NCI-H2171 (cell line): ENCODE measurements around the gene CRYBG1.
A peak's percentile ranks its signal among the peaks of the same experiment; 100 is the strongest.

Experiments
- DNase-seq: peaks from one replicate; lab custom pipeline; 2025; lab: John Stamatoyannopoulos, UW

CRYBG1 gene

DNA sequence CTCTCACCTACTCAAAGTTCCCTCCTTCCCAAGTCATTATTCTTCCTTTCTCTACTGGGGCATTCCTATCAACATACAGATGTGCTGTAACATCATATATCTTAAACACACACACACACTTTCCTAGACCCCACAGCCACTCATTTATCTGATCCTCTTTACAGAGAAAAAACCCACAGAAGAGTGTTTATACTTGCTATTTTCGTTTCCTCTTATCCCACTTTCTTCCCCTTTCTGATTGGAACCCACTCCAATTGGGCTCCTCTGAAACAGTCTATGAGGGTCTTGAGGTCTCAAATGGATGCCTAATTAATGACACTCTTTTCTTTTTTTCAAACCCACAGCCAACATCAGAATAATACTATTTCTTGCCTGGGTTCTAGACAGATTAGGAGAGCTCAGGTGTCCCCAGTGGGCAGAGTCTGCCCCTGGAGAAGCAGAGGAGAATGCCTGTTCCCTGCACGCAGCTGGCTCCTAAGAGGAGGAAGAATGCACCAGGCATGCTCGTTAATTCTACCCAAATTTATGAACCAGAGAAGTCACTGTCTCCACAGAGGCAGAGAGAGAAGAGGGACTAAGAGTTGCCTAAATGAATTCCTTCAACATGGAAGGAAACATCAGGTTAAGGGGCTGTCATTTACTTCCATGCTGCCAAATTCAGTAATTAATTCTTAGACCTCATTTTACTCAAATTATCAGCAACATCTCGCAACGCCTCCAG is 65.9 kb downstream of the CRYBG1 start:
- DNase-seq = no peak

DNA sequence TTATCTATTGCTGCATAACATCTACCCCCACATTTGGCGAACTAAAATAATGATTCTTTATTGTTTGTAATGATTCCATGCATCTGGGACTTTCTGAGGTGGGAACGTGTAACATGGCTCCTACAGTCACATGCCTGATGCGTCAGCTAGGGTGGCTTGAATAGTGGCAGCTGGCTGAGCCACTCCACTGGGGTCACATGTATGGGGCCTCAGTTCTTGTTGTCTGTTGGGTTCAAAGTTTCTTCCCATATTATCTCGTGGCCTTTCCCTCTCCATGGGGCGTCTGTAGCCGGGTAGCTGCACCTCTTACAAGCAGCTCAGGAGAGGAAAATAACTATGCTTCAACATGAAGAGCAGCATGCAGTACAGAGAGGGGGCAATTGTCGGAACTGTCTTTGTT is 69.9 kb downstream of the CRYBG1 start:
- no peak for DNase-seq

DNA sequence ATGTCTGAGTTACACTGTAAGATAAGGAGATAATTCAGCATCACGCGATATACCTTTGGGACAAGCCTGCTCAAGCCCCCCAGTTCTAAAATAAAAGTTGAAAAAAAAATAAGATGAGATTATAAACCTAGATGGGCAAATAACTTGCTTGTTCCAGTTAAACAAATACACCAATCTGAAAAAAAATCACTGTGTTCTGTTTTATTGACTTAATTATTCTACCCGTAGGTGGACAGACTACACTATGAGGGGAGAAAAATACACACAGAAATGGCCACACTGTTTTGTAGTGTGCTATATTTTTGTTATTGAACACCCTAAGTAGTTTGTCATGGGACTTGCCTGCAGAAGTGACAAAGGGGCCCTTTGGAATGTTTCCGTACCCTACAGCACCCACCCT is 70.9 kb downstream of the CRYBG1 start:
- no peak for DNase-seq

DNA sequence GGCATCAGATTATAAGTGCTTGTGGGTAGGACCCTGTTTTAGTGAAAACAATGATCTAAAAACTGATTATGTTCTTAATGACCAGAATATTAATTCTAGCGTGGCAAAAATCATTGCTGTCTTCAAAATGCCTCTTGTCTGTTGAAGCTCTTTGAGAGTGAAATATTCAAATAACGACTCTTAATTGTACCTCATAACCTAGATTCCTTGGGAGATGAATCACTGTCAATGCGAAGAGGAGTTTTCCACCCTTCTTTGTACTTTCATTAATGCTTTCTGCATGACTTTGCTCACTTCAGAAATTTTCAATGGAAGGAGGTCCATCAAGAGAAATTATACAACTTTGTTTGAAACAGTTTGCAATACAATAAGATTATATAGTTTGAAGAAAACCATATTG is 71.5 kb downstream of the CRYBG1 start:
- DNase-seq = no peak

DNA sequence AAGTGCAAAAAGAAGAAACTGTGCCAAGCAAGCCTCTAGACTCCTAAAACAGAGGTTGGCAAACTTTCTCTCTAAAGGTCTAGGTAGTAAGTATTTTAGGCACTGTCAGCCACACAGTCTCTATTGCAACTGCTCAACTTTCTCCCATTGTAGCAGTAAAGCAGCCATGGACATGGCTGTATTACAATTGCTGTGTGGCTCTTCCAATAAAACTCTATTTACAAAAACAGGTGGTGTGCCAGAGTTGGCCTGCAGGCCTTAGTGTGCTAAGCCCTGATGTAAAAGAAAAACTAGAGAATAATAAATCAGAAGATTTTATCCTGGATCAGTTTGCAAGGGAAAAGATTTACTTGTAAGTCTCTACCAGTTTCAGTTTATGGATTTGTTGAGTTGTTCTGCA is 74.0 kb downstream of the CRYBG1 start:
- no peak for DNase-seq

DNA sequence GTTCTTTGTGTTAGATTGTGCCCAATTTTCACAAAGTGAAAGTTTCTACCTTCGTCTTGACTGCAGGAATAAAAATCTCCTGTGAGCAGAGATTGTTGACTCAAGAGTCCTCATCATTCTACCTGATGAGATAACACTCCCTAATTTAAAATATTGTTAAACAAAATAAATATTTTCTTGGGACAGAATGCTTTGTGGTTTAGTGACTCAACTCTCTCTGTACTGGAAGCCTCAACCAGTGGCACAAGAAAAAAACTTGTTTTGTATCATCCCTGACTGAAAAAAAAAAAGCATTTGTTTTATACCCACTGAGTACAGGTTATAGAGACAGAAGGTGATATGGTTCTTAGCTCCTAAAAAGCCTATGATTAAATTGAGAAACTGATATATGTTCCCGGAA is 78.9 kb downstream of the CRYBG1 start:
- no peak for DNase-seq

DNA sequence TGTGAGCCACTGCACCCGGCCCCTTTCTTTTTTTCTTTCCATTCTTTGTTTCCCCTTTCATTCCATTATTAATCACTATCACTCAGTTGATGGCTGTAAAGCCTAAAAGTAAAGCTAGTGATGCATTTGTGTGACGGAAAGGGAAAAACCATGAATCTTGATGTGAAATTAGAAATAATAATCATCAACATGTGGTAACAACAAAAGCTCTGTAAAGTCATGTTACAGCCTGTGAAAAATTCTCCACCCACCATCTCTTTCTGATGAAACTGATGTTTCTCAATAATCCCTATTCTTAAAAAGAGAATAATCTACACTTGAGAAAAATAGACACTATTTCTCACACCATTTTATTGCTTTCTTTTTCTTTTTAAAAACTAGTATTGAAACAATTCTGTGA is 80.0 kb downstream of the CRYBG1 start:
- DNase-seq = no peak

DNA sequence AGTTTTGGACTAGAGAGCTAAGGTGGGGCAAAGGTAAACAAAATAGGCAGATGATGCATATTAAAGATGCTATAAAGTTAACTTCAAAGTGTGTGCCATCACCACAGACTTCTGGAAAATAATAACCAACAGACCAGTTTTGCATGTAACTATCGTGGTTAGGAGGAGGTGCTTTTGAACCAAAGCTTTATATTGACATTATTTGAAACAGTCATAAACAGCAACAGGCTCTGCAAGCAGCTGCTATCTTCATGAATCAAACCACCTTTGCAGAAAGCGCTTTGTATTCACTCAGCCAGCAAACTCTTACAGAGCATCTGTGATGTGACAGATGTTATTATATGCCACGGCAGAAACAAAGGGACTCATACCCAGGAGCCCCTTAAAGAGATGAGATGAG is 81.9 kb downstream of the CRYBG1 start:
- DNase-seq = peak; percentile 34

DNA sequence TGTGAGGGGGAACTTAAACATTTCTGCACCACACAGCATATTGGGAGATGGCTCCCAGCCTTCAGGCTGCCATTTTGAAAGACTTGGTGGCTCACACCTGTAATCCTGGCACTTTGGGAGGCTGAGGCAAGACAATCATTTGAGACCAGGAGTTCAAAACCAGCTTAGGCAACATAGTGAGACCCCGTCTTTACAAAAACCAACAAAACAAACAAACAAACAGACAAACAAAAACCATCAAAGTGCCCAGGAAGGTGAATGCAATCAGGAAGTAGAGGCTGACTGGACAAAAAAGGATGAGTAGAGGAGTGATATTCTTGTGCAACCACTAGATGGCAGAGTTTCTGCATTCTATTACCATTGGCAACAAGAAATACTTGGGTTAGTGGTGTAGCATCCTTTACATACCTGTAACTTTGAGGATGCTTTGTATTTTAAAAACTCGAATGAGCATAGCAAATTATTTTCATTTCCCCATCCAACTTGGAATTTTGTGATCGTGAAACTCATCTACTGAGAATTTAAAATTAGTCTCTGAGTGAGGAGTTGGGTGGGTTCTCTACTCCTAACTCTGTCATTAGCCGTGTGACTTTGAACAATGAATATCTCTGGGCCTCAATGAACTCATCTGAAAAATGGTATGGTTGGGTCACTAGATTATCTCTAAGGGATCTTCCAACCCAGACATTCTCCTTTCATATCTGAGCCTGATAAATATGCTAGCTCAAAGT is 84.4 kb downstream of the CRYBG1 start:
- DNase-seq = peak; percentile 58

DNA sequence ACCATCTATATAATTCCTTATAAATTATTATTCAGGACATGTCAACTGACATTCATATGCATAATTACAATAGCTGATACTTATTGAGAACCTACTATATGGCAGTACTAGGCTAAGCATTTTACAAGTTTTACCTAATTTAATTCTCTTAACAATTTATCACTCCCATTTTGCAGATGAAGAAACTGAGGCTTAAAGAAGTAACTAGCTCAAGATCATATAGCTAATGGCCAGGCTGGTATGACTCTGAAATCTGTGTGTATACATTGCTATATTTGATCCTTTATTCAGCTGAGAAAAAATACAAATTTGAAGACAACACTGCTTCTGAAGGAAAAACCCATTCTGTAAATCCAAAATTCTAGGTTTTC is 85.0 kb downstream of the CRYBG1 start:
- DNase-seq = no peak

DNA sequence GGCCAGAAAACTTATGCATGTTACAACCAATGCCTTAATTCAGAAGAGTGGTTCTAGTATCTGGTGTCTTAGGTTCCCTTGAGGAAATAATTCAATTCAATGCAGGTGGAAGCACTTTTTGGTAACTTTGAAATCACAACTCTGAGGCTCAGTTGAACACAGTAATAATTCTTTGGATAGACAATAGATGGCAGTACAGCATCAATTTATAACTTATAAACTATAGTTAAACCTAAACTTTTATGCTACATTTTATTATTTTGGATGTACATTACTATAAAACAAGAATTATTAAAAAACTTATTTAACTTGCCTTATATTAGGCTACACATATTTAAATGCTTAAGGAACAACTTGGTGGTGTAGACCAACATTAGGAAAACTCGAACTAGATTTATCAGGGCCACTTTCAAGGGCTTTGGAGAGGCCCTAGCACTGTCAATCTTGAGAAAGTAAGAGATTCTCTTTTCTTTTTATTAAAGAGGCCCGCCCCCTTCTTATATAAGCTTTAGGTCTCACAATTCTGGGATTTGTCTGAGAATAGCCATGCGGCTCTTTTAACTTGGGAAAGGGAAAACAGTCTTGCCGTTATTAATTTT is 85.9 kb downstream of the CRYBG1 start:
- DNase-seq = no peak

DNA sequence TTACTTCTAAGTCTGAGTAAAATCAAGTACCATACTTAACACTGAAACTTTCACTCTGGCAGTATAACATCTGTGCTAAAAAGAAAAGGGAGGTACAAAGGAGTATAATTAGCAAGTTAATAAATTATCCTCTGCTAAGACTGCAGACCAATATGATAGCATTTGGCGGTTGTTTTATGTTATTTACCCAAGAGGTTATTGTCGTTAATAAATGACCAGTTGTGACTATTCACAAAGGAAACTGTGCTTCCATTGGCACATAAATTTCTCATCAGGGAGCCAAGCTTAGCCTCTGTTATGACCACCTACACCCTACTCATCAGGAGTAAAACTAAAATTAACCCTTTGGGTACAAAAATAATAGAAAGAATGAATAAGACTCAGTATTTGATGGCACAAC is 86.5 kb downstream of the CRYBG1 start:
- no peak for DNase-seq

DNA sequence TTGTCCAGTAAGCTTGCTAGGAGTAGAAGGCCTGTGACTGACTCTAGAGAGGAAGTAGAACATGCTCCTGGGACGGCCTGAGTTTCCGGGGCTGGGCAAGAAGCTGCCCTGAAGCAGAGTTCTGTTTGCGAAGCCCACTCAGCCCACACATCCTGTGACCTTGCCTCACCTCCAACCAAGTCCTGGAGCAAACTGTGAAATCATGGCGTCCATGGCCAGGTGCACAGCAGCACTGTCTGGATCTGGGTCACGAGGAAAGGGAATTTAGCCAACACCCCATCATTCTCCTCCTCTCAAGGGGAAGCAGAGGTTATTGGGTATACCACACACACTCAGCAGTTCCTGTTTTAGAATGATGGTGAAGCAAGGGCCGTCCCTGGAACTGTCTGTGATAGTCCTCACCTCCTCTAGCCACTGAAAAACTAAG is 87.5 kb downstream of the CRYBG1 start:
- no peak for DNase-seq

DNA sequence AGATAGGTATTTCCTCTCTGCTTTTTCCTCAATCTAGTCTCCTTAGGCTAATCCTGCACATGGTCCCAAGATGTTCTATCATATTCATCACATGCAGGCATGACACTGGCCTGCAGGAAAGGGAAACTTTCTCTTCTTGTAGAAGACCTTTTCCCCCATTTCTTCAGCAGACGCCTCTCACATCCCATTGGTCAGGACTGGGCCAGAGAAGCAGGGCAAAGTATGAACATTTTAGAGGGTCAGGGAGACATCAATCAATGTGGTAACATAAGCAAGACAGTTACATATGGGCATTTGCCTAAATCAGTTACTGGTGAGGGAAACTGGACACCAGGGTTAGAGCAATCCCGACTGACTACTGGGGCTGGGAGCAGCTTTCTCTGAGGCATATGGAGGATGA is 90.1 kb downstream of the CRYBG1 start:
- no peak for DNase-seq

DNA sequence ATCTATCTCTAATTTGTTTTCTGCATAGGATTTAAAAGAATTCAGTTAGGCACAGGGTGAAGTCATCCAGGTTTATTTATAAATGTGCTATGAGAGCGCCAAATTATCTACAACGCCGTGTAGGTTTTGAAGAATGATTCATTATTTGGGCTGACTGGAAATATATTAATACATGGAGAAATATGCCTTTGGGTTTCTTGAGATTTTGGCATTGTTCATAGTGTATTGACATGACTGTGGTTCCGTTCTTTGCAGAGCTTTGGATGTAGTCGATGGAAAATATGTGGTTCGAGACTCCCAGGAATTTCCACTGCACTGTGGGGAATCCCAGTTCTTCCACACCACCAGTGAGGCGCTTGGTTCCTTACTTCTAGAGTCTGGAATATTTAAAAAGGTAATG is 90.9 kb downstream of the CRYBG1 start:
- no peak for DNase-seq

DNA sequence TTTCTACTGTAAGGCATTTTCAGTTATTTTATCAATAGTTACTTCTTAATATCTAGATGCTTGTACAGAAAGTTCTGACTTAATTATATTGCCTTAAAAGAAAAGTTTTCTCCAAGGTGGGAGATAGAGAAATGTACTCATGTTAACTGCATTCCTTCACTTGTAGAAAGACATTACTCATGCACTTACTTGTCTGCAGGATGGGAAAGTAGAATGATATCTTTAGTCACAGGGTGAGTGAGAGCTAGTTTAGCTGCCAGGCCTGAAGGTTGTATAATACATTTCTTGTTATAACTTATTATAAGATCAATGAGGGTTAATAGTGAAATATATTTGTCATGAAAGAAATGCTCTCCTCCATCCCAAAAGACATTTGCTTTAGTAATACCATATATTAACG is 92.1 kb downstream of the CRYBG1 start:
- no peak for DNase-seq

DNA sequence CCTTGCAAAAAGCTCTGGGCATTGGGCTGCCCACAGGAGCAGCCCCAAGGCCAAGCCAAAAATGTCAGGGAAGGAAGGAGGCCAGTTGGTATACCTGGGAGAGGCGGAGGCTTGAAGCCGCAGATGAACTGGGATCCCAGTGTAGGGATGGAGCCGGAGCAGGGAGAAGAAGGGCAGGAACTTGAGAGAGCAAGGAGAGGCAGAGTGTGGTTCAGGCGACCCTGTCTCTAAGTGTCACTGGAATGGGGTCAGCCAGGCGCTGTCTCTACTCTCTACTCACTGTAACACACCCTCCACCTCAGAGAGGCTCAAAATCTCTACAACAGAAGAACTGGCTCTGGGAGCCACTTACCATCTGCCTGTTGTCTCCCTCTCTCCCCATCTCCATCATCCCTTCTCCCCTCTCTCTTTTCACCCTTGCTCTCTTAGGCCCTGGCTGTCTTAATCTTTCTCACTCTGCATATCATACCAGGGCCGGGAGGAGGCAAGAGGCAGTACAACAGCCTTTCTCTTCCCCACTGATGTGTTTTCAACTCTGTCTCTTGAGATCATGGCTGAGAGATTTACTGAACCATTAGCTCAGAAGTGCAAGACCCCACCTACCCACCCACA is 93.3 kb downstream of the CRYBG1 start:
- no peak for DNase-seq

DNA sequence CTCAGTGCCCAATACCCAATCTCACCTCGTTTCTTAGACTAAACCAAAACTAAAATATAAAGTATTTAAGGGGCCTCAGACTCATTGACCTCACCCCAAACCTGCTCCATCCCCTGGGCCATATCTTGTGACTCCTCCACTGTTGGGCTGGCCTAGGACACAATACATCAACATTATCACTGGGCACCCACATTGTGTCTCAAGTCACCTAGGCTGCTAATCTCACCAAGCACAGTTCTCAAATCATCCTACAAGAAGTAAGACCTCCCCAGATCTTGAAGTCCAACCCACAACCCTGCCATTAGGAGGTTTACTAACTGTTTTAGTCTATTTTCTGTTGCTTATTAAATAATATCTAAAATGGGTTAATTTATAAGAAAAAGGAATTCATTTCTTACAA is 96.2 kb downstream of the CRYBG1 start:
- DNase-seq = no peak

DNA sequence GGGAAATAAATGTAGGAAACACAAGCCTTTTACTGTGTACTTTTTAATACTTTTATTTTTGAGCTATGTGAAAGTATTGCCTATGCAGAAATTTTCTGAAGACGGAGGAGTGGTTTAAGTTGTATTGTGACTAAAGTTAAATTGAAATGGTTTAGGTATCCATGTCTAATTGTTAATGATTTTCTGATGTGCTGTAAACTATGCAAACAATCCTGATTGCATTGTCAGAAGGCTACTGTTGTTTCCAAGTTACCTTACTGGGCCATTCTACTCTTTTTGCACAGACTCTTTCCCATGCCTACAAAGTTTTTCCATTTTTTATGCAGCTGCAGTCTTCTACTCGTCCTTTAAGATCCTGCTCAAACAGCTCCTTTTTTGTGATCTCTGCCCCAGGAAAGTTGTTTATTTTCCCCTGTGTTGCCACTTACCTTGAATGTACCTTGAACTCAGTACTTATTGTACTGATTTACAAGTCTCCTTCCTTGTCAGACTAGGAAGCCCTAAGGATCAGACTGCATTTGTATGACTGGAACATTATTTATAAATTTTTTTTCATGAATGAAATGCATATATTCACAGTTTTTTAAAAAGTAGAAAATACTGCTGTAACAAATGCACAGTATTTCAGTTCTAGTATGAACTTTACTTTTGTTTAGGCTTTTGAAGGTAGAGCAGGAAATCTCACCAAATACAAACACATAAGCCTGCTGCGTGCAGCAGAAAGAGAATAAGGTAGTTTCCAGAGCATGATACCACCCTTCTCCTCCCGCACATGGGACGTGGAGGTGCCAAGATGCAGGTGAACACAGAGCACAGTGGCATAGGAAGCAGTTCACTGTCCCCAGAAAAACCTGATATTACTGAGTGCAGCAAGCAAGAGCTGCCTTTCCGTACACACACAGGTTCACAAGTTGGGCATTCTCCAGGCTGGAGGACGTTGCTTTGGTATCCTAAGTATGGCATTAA is 97.8 kb downstream of the CRYBG1 start:
- no peak for DNase-seq

DNA sequence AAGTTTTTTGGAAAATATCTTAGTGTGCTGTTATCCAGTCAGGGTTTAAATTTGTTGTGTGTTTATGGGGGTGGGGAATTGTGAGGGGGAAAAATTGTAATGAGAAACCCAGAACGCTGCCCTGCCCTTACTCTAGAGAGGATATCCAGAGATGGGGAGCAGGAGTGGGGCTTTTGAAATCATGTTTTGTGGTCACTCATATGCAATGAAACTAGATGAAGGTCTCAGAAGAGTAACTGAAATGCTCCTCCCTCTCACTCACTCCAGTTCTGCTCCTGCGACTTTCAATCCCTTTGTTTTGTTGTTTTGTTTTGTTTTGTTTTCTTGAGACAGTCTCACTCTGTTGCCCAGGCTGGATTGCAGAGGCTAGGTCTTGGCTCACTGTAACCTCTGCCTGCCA is 100.0 kb downstream of the CRYBG1 start:
- no peak for DNase-seq

DNA sequence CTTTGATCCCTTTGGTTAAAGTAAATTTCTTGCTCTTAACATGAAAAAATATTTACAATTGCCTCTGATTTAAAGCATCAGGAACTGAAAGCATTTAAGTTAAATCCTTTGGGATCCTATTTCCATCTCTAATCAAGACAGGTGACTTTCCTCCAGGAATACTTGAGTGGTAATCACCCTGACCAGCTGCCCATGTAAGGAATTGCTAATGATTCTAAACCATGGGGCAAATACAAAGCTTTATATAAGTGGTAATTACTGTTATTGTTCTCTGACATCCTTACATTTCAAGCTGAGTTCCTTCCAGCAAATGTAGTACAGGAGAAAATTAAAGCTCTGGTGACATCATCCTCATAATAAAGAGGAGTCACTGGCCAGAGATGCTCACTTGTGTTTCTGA is 100.6 kb downstream of the CRYBG1 start:
- DNase-seq = no peak
